GM23338 (cell line): Measurements from ENCODE around the gene SIGLEC9. TPM values are rescaled to one million over a fixed set of nuclear protein-coding genes. Genes with fewer than 3 reads are reported as not detected.

ENCODE experiments used
- CREB1 ChIP-seq: fragments of 250-450 bp; sonication (Bioruptor Pico); IDR thresholded peaks from 2 replicates; pipeline ENCODE4 v1.5.0; 2020; ENCODE audit warnings: low read depth, mild to moderate bottlenecking, moderate library complexity
- ETS1 ChIP-seq: IDR thresholded peaks from 2 replicates; pipeline ENCODE4 v1.6.1; 2016; ENCODE audit warnings: antibody characterized with exemption
- EZH2phosphoT487 ChIP-seq: fragments of 200-600 bp; sonication (generic); IDR thresholded peaks from one replicate; pipeline ENCODE4 v1.8.1; 2018; ENCODE audit warnings: antibody characterized with exemption; ENCODE audit not compliant: unreplicated experiment
- JUNB ChIP-seq: IDR thresholded peaks from one replicate; pipeline ENCODE4 v1.6.1; 2016; ENCODE audit warnings: antibody characterized with exemption; ENCODE audit not compliant: unreplicated experiment
- POLR2AphosphoS5 ChIP-seq: IDR thresholded peaks from 2 replicates; pipeline ENCODE4 v1.6.1; 2016; ENCODE audit warnings: antibody characterized with exemption, low read depth
- ZNF114 ChIP-seq: fragments of 250-450 bp; sonication (Bioruptor Pico); IDR thresholded peaks from 2 replicates; pipeline ENCODE4 v1.5.0; 2020; ENCODE audit warnings: mild to moderate bottlenecking, moderate library complexity
- ZNF331 ChIP-seq: fragments of 250-450 bp; sonication (Bioruptor Pico); IDR thresholded peaks from 2 replicates; pipeline ENCODE4 v1.5.0; 2020; ENCODE audit warnings: low read depth, mild to moderate bottlenecking, moderate library complexity
- ZNF462 ChIP-seq: fragments of 250-450 bp; sonication (Bioruptor Pico); IDR thresholded peaks from 2 replicates; pipeline ENCODE4 v1.5.0; 2020; ENCODE audit warnings: mild to moderate bottlenecking, moderate library complexity
- polyA plus RNA-seq: library from polyadenylated mRNA; unstranded; fragments of >200 nt; fragmentation: Nextera tagmentation; extraction: Ambion mirVana; gene quantifications from 2 replicates; pipeline ENCODE4 v1.2.1, GENCODE V29; 2016
- total RNA-seq: library from RNA; depleted of rRNA; stranded (reverse); fragments of >200 nt; shearing (Covaris generic); gene quantifications from 2 replicates; pipeline ENCODE4 v1.2.3, GENCODE V29; 2014
- TF ChIP-seq, protein P1 (sequence below), 2 experiments: fragments of 200-600 bp in 1 of 2; sonication (generic) in 1 of 2; conservative IDR thresholded peaks; 2 replicates each; pipeline versions ENCODE4 v1.5.1 to v1.6.1; 2016 to 2017; ENCODE audit warnings: antibody characterized with exemption in 2 of 2, low read depth in 2 of 2, mild to moderate bottlenecking in 2 of 2, moderate library complexity in 1 of 2

The SIGLEC9 gene
- total and polyA plus RNA-seq, 2 experiments from 2014 or later, result not detected

DNA sequence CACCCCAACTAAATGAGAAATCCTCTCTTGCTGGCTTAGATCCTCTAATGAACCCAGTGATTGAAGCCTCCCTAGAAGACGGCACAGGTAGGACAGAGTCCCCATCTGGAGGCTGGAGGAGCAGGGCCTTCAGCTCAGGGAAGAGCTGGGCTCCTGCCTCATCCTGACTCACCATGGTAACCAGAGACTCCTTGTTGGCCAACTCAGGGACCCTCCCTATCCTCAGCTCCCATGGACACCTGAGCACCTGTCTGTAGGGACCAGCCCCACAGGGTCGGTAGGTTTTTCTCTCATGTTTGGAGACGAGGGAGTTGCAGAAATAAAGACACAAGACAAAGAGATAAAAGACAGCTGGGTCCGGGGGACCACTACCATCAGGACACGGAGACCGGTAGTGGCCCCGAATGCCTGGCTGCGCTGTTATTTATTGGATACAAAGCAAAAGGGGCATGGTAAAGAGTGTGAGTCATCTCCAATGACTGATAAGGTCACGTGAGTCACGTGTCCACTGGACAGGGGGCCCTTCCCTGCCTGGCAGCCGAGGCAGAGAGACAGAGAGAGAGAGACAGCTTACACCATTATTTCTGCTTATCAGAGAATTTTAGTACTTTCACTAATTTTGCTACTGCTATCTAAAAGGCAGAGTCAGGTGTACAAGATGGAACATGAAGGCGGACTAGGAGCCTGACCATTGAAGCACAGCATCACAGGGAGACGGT lies 44.0 kb downstream of the SIGLEC9 start (continued):
- no peak for TF ChIP-seq ZNF462 (CRISPR knock-in tag)
- TF ChIP-seq, protein P1, sequence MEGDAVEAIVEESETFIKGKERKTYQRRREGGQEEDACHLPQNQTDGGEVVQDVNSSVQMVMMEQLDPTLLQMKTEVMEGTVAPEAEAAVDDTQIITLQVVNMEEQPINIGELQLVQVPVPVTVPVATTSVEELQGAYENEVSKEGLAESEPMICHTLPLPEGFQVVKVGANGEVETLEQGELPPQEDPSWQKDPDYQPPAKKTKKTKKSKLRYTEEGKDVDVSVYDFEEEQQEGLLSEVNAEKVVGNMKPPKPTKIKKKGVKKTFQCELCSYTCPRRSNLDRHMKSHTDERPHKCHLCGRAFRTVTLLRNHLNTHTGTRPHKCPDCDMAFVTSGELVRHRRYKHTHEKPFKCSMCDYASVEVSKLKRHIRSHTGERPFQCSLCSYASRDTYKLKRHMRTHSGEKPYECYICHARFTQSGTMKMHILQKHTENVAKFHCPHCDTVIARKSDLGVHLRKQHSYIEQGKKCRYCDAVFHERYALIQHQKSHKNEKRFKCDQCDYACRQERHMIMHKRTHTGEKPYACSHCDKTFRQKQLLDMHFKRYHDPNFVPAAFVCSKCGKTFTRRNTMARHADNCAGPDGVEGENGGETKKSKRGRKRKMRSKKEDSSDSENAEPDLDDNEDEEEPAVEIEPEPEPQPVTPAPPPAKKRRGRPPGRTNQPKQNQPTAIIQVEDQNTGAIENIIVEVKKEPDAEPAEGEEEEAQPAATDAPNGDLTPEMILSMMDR (conservative IDR thresholded peaks at IDR 0.05; ENCODE audit: low read depth in 2 of 2), result no peak
- TF ChIP-seq POLR2AphosphoS5, result no peak
- no peak for TF ChIP-seq ETS1
- TF ChIP-seq EZH2phosphoT487, result no peak
- no peak for TF ChIP-seq ZNF114 (CRISPR knock-in tag)
- TF ChIP-seq ZNF331 (CRISPR knock-in tag), result no peak
- TF ChIP-seq JUNB, result no peak
- no peak for TF ChIP-seq CREB1 (CRISPR knock-in tag)
